ENCODE measurements around the gene UTP20.

GRCh38 chr12:101287357-101287756 is 7.5 kb downstream of the UTP20 start:
- TF ChIP-seq POLR2AphosphoS5 (IDR thresholded peaks at IDR 0.05): no peak
- no peak for TF ChIP-seq CTCF (IDR thresholded peaks at IDR 0.05)
